Activated CD4-positive, alpha-beta memory T cell treated with anti-CD3 and anti-CD28 coated beads for 36 hours (primary cell): Measurements from ENCODE around the gene NDUFS6. TPM values are rescaled to one million over a fixed set of nuclear protein-coding genes. Genes with fewer than 3 reads are reported as not detected.

Experiments
- CTCF ChIA-PET: fragments of 350-600 bp; sonication (Branson Sonifier 250); formaldehyde crosslinking; loops from one replicate; lab custom pipeline; 2021; ENCODE audit warnings: antibody characterized with exemption, inconsistent platforms; lab: Charles Lee
- POLR2A ChIA-PET: fragments of 350-600 bp; sonication (Branson Sonifier 250); formaldehyde crosslinking; loops from one replicate; lab custom pipeline; 2021; ENCODE audit warnings: antibody characterized with exemption; lab: Charles Lee
- DNase-seq: peaks from one replicate; pipeline ENCODE4 v3.0.0-alpha.2; 2020
- H3K27ac Mint-ChIP-seq: one replicate; pipeline ENCODE4 v1.8.0; 2021; ENCODE audit warnings: mixed read lengths
- H3K27me3 Mint-ChIP-seq: one replicate; pipeline ENCODE4 v1.8.0; 2021; ENCODE audit warnings: mixed read lengths
- H3K36me3 Mint-ChIP-seq: one replicate; pipeline ENCODE4 v1.8.0; 2021; ENCODE audit warnings: mixed read lengths
- H3K4me1 Mint-ChIP-seq: one replicate; pipeline ENCODE4 v1.8.0; 2021; ENCODE audit warnings: low read depth, mixed read lengths
- H3K4me3 Mint-ChIP-seq: one replicate; pipeline ENCODE4 v1.8.0; 2021; ENCODE audit warnings: mild to moderate bottlenecking, mixed read lengths
- H3K9me3 Mint-ChIP-seq: one replicate; pipeline ENCODE4 v1.8.0; 2021; ENCODE audit warnings: mixed read lengths
- intact Hi-C: fragments of 100-400 bp; cut with micrococcal nuclease; formaldehyde crosslinking; loops from one replicate; pipeline ENCODE4 v1.15.1; 2023
- total RNA-seq, 2 experiments: library from RNA; stranded (reverse); gene quantifications; one replicate each; pipeline ENCODE4 v1.2.3, GENCODE V29; 2021

NDUFS6 gene
- 10 to 100 TPM; 38.9 to 39.5 TPM for total RNA-seq

GRCh38 chr5:1801222-1801966, at the start of gene NDUFS6:
Gene NDUFS6 (plus strand): TSS chr5:1801407. CDS start chr5:1801418, 11 bp downstream.
- ChIA-PET POLR2A (interaction anchor here (2.4 kb wide), 1 partner anchor 9 kb away, joined by 14 read pairs; no protein-coding TSS in a partner anchor), CTCF (interaction anchor here (1.4 to 1.5 kb wide), 2 partner anchors 8 to 38 kb away, joined by 5 to 8 read pairs; no protein-coding TSS in a partner anchor)
- peaks cover 49% of the 10 kb centered on the region for H3K4me1 Mint-ChIP-seq
- peak within 1 kb of the TSS; percentile 99 for H3K27ac Mint-ChIP-seq
- no peaks in the 10 kb centered on the region for H3K27me3 Mint-ChIP-seq
- H3K4me3 Mint-ChIP-seq = peak within 1 kb of the TSS; percentile 100
- peaks cover 61% of the 10 kb centered on the region for H3K36me3 Mint-ChIP-seq
- intact Hi-C loops = loop anchor here (10.0 kb wide), 1 partner anchor 67 kb away; no protein-coding TSS in a partner anchor
- H3K9me3 Mint-ChIP-seq = no peaks in the 10 kb centered on the region
- peak; percentile 85 for DNase-seq

- intact Hi-C loops = no loop called here
- Mint-ChIP-seq H3K27me3 (peaks cover 6% of the 10 kb centered on the region), H3K27ac (no peak overlapping the region), H3K9me3 (no peaks in the 10 kb centered on the region), H3K36me3 (no peaks in the 10 kb centered on the region), H3K4me3 (no peak overlapping the region), H3K4me1 (no peaks in the 10 kb centered on the region)
- ChIA-PET CTCF (interaction anchor here (1.0 kb wide), 1 partner anchor 11 kb away, joined by 3 read pairs; no protein-coding TSS in a partner anchor), POLR2A (no interaction called here)
- no peak for DNase-seq
Observed at GRCh38 chr5:1751864-1752822, 49.1 kb upstream of the NDUFS6 start.

GRCh38 chr5:1752881-1753280, 48.3 kb upstream of the NDUFS6 start:
- no peaks in the 10 kb centered on the region for H3K36me3 Mint-ChIP-seq

GRCh38 chr5:1753490-1753889, 47.7 kb upstream of the NDUFS6 start:
- Mint-ChIP-seq H3K4me1 (no peaks in the 10 kb centered on the region), H3K27me3 (peaks cover 7% of the 10 kb centered on the region), H3K27ac (no peak overlapping the region), H3K36me3 (no peaks in the 10 kb centered on the region), H3K4me3 (no peak overlapping the region), H3K9me3 (peaks cover 3% of the 10 kb centered on the region)
- DNase-seq = no peak
- intact Hi-C loops = no loop called here
- CTCF ChIA-PET = no interaction called here
- POLR2A ChIA-PET = no interaction called here

More at GRCh38 chr5:1752881-1753280, 48.3 kb upstream of the NDUFS6 start:
- ChIA-PET CTCF (interaction anchor here (1.0 kb wide), 1 partner anchor 11 kb away, joined by 3 read pairs; no protein-coding TSS in a partner anchor), POLR2A (no interaction called here)
- intact Hi-C loops = no loop called here
- H3K27ac Mint-ChIP-seq = no peak overlapping the region
- DNase-seq = peak; percentile 0
- H3K4me3 Mint-ChIP-seq = no peak overlapping the region
- no peaks in the 10 kb centered on the region for H3K4me1 Mint-ChIP-seq
- no peaks in the 10 kb centered on the region for H3K9me3 Mint-ChIP-seq
- peaks cover 7% of the 10 kb centered on the region for H3K27me3 Mint-ChIP-seq

- Mint-ChIP-seq H3K4me3 (no peak overlapping the region), H3K4me1 (no peaks in the 10 kb centered on the region), H3K27me3 (peaks cover 7% of the 10 kb centered on the region), H3K27ac (no peak overlapping the region), H3K36me3 (no peaks in the 10 kb centered on the region), H3K9me3 (peaks cover 7% of the 10 kb centered on the region)
- POLR2A ChIA-PET = no interaction called here
- CTCF ChIA-PET = no interaction called here
- DNase-seq = peak; percentile 3
- intact Hi-C loops = no loop called here
Observed at GRCh38 chr5:1754531-1755220, 46.5 kb upstream of the NDUFS6 start.

GRCh38 chr5:1755321-1755949, 45.8 kb upstream of the NDUFS6 start:
- intact Hi-C loops = no loop called here
- no peak overlapping the region for H3K4me3 Mint-ChIP-seq
- H3K27me3 Mint-ChIP-seq = peaks cover 7% of the 10 kb centered on the region
- peaks cover 7% of the 10 kb centered on the region for H3K9me3 Mint-ChIP-seq
- DNase-seq = peak; percentile 5
- H3K27ac Mint-ChIP-seq = no peak overlapping the region
- POLR2A ChIA-PET = no interaction called here
- CTCF ChIA-PET = no interaction called here
- no peaks in the 10 kb centered on the region for H3K36me3 Mint-ChIP-seq
- no peaks in the 10 kb centered on the region for H3K4me1 Mint-ChIP-seq

- Mint-ChIP-seq H3K4me3 (no peak overlapping the region), H3K27ac (no peak overlapping the region), H3K4me1 (no peaks in the 10 kb centered on the region), H3K27me3 (peaks cover 4% of the 10 kb centered on the region), H3K36me3 (no peaks in the 10 kb centered on the region), H3K9me3 (peaks cover 7% of the 10 kb centered on the region)
- ChIA-PET CTCF (no interaction called here), POLR2A (no interaction called here)
- intact Hi-C loops = no loop called here
- DNase-seq = peak; percentile 1
Observed at GRCh38 chr5:1756481-1756880, 44.7 kb upstream of the NDUFS6 start.

GRCh38 chr5:1757511-1757910, 43.7 kb upstream of the NDUFS6 start:
- POLR2A ChIA-PET = no interaction called here
- no peak overlapping the region for H3K4me3 Mint-ChIP-seq

GRCh38 chr5:1758574-1758973, 42.6 kb upstream of the NDUFS6 start:
- intact Hi-C loops = no loop called here
- peaks cover 9% of the 10 kb centered on the region for H3K27me3 Mint-ChIP-seq
- peaks cover 7% of the 10 kb centered on the region for H3K9me3 Mint-ChIP-seq
- H3K4me1 Mint-ChIP-seq = no peaks in the 10 kb centered on the region
- POLR2A ChIA-PET = no interaction called here
- H3K27ac Mint-ChIP-seq = no peak overlapping the region
- H3K36me3 Mint-ChIP-seq = no peaks in the 10 kb centered on the region
- no peak for DNase-seq
- H3K4me3 Mint-ChIP-seq = no peak overlapping the region
- CTCF ChIA-PET = no interaction called here

More at GRCh38 chr5:1757511-1757910, 43.7 kb upstream of the NDUFS6 start:
- no peaks in the 10 kb centered on the region for H3K4me1 Mint-ChIP-seq
- peaks cover 8% of the 10 kb centered on the region for H3K27me3 Mint-ChIP-seq
- peaks cover 7% of the 10 kb centered on the region for H3K9me3 Mint-ChIP-seq
- DNase-seq = no peak
- H3K36me3 Mint-ChIP-seq = no peaks in the 10 kb centered on the region
- intact Hi-C loops = no loop called here
- CTCF ChIA-PET = no interaction called here
- H3K27ac Mint-ChIP-seq = no peak overlapping the region

GRCh38 chr5:1759378-1759970, 41.7 kb upstream of the NDUFS6 start:
- H3K27ac Mint-ChIP-seq = no peak overlapping the region

GRCh38 chr5:1760231-1760630, 41.0 kb upstream of the NDUFS6 start:
- ChIA-PET POLR2A (no interaction called here), CTCF (no interaction called here)
- no peak for DNase-seq
- Mint-ChIP-seq H3K27ac (no peak overlapping the region), H3K36me3 (no peaks in the 10 kb centered on the region), H3K4me3 (no peak overlapping the region), H3K4me1 (no peaks in the 10 kb centered on the region), H3K27me3 (peaks cover 13% of the 10 kb centered on the region), H3K9me3 (peaks cover 7% of the 10 kb centered on the region)
- intact Hi-C loops = loop anchor here (5.0 kb wide), 1 partner anchor 277 kb away; no protein-coding TSS in a partner anchor

More at GRCh38 chr5:1759378-1759970, 41.7 kb upstream of the NDUFS6 start:
- peaks cover 13% of the 10 kb centered on the region for H3K27me3 Mint-ChIP-seq
- ChIA-PET CTCF (no interaction called here), POLR2A (no interaction called here)
- no peaks in the 10 kb centered on the region for H3K36me3 Mint-ChIP-seq
- intact Hi-C loops = no loop called here
- H3K9me3 Mint-ChIP-seq = peaks cover 7% of the 10 kb centered on the region
- DNase-seq = peak; percentile 6
- H3K4me3 Mint-ChIP-seq = no peak overlapping the region
- H3K4me1 Mint-ChIP-seq = no peaks in the 10 kb centered on the region
